GM23338 (cell line): Measurements from ENCODE around the gene CNGB1. TPM values are rescaled to one million over a fixed set of nuclear protein-coding genes. Genes with fewer than 3 reads are reported as not detected.

Source experiments
- ATAC-seq: fragments of 200-7000 bp; cut with Tn5 transposase; 3 replicates; pipeline ENCODE4 v1.9.1; 2020
- DNase-seq: peaks from one replicate; pipeline ENCODE4 v3.0.0-alpha.2; 2015; ENCODE audit warnings: low spot score
- H2AFZ ChIP-seq: fragments of 200-600 bp; sonication (generic); 2 replicates; pipeline ENCODE4 v1.8.0; 2016; ENCODE audit warnings: antibody characterized with exemption, mild to moderate bottlenecking, moderate library complexity
- H3F3A ChIP-seq: fragments of 200-600 bp; sonication (generic); replicated peaks from 2 replicates; pipeline ENCODE4 v1.8.0; 2017; ENCODE audit warnings: antibody characterized with exemption, mixed run types, low read depth
- H3K27ac ChIP-seq: fragments of 200-600 bp; sonication (generic); 2 replicates; pipeline ENCODE4 v1.6.1; 2016; ENCODE audit warnings: low read depth
- H3K27me3 ChIP-seq: fragments of 200-600 bp; sonication (generic); 2 replicates; pipeline ENCODE4 v1.8.0; 2016; ENCODE audit warnings: mild to moderate bottlenecking, mixed run types, moderate library complexity; ENCODE audit not compliant: insufficient read depth
- H3K36me3 ChIP-seq: fragments of 200-600 bp; sonication (generic); 2 replicates; pipeline ENCODE4 v1.8.0; 2016; ENCODE audit warnings: mild to moderate bottlenecking; ENCODE audit not compliant: insufficient read depth
- H3K4me1 ChIP-seq: fragments of 200-600 bp; sonication (generic); 2 replicates; pipeline ENCODE4 v1.8.0; 2016; ENCODE audit warnings: mild to moderate bottlenecking, moderate library complexity; ENCODE audit not compliant: insufficient read depth
- H3K4me2 ChIP-seq: fragments of 200-600 bp; sonication (generic); 2 replicates; pipeline ENCODE4 v1.7.1; 2017; ENCODE audit warnings: mixed run types
- H3K4me3 ChIP-seq: fragments of 200-600 bp; sonication (generic); 2 replicates; pipeline ENCODE4 v1.6.1; 2016; ENCODE audit warnings: mixed run types
- H3K79me2 ChIP-seq: fragments of 200-600 bp; sonication (generic); replicated peaks from 2 replicates; pipeline ENCODE4 v1.8.0; 2017; ENCODE audit warnings: mild to moderate bottlenecking; ENCODE audit not compliant: insufficient read depth
- H3K9me2 ChIP-seq: fragments of 200-600 bp; sonication (generic); 2 replicates; pipeline ENCODE4 v1.8.0; 2017; ENCODE audit not compliant: insufficient read depth
- H4K20me1 ChIP-seq: fragments of 200-600 bp; sonication (generic); replicated peaks from 2 replicates; pipeline ENCODE4 v1.8.0; 2017; ENCODE audit warnings: mild to moderate bottlenecking; ENCODE audit not compliant: insufficient read depth
- H3K27ac Mint-ChIP-seq: 2 replicates; pipeline ENCODE4 v1.8.0; 2020; ENCODE audit warnings: inconsistent platforms, mild to moderate bottlenecking, moderate library complexity, mixed read lengths
- H3K27me3 Mint-ChIP-seq: 3 replicates; pipeline ENCODE4 v1.8.0; 2022; ENCODE audit warnings: low read depth, mild to moderate bottlenecking, moderate library complexity, mixed read lengths, inconsistent platforms; ENCODE audit not compliant: insufficient read depth, poor library complexity
- H3K36me3 Mint-ChIP-seq: 3 replicates; pipeline ENCODE4 v1.8.0; 2021; ENCODE audit warnings: low read depth, mild to moderate bottlenecking, inconsistent platforms, moderate library complexity, mixed read lengths
- H3K4me1 Mint-ChIP-seq: 3 replicates; pipeline ENCODE4 v1.8.0; 2020; ENCODE audit warnings: mild to moderate bottlenecking, inconsistent platforms, mixed read lengths
- H3K4me3 Mint-ChIP-seq: 3 replicates; pipeline ENCODE4 v1.8.0; 2021; ENCODE audit warnings: moderate library complexity, mild to moderate bottlenecking, inconsistent platforms, mixed read lengths
- H3K9me3 Mint-ChIP-seq: 3 replicates; pipeline ENCODE4 v1.8.0; 2020; ENCODE audit warnings: moderate library complexity, mild to moderate bottlenecking, inconsistent platforms, mixed read lengths
- CREB1 ChIP-seq: fragments of 250-450 bp; sonication (Bioruptor Pico); IDR thresholded peaks from 2 replicates; pipeline ENCODE4 v1.5.0; 2020; ENCODE audit warnings: low read depth, mild to moderate bottlenecking, moderate library complexity
- EZH2 ChIP-seq: fragments of 200-600 bp; sonication (generic); IDR thresholded peaks from one replicate; pipeline ENCODE4 v1.8.0; 2017; ENCODE audit warnings: antibody characterized with exemption, mild to moderate bottlenecking, low read depth; ENCODE audit not compliant: unreplicated experiment
- EZH2phosphoT487 ChIP-seq: fragments of 200-600 bp; sonication (generic); IDR thresholded peaks from one replicate; pipeline ENCODE4 v1.8.1; 2018; ENCODE audit warnings: antibody characterized with exemption; ENCODE audit not compliant: unreplicated experiment
- JUNB ChIP-seq: IDR thresholded peaks from one replicate; pipeline ENCODE4 v1.6.1; 2016; ENCODE audit warnings: antibody characterized with exemption; ENCODE audit not compliant: unreplicated experiment
- NANOG ChIP-seq: IDR thresholded peaks from 2 replicates; pipeline ENCODE4 v1.6.1; 2016; ENCODE audit warnings: antibody characterized with exemption, borderline replicate concordance
- POLR2AphosphoS5 ChIP-seq: IDR thresholded peaks from 2 replicates; pipeline ENCODE4 v1.6.1; 2016; ENCODE audit warnings: antibody characterized with exemption, low read depth
- STAT1 ChIP-seq: IDR thresholded peaks from one replicate; pipeline ENCODE4 v1.6.1; 2016; ENCODE audit warnings: antibody characterized with exemption; ENCODE audit not compliant: unreplicated experiment
- ZNF114 ChIP-seq: fragments of 250-450 bp; sonication (Bioruptor Pico); IDR thresholded peaks from 2 replicates; pipeline ENCODE4 v1.5.0; 2020; ENCODE audit warnings: mild to moderate bottlenecking, moderate library complexity
- ZNF331 ChIP-seq: fragments of 250-450 bp; sonication (Bioruptor Pico); IDR thresholded peaks from 2 replicates; pipeline ENCODE4 v1.5.0; 2020; ENCODE audit warnings: low read depth, mild to moderate bottlenecking, moderate library complexity
- polyA plus RNA-seq: library from polyadenylated mRNA; unstranded; fragments of >200 nt; fragmentation: Nextera tagmentation; extraction: Ambion mirVana; gene quantifications from 2 replicates; pipeline ENCODE4 v1.2.1, GENCODE V29; 2016
- total RNA-seq: library from RNA; depleted of rRNA; stranded (reverse); fragments of >200 nt; shearing (Covaris generic); gene quantifications from 2 replicates; pipeline ENCODE4 v1.2.3, GENCODE V29; 2014
- TF ChIP-seq, protein P1 (sequence below): IDR thresholded peaks from 2 replicates; pipeline ENCODE4 v1.6.1; 2016; ENCODE audit warnings: antibody characterized with exemption
- TF ChIP-seq, protein P2 (sequence below): IDR thresholded peaks from one replicate; pipeline ENCODE4 v1.6.1; 2018; ENCODE audit warnings: antibody characterized with exemption; ENCODE audit not compliant: unreplicated experiment
- TF ChIP-seq, protein P3 (sequence below), 2 experiments: fragments of 200-600 bp in 1 of 2; sonication (generic) in 1 of 2; conservative IDR thresholded peaks; 2 replicates each; pipeline versions ENCODE4 v1.5.1 to v1.6.1; 2016 to 2017; ENCODE audit warnings: antibody characterized with exemption in 2 of 2, low read depth in 2 of 2, mild to moderate bottlenecking in 2 of 2, moderate library complexity in 1 of 2
- TF ChIP-seq, protein P4 (sequence below): fragments of 250-450 bp; sonication (Bioruptor Pico); IDR thresholded peaks from 2 replicates; pipeline ENCODE4 v1.5.0; 2020; ENCODE audit warnings: mild to moderate bottlenecking, moderate library complexity

CNGB1 gene
- total and polyA plus RNA-seq, 2 experiments from 2014 or later: not detected

DNA sequence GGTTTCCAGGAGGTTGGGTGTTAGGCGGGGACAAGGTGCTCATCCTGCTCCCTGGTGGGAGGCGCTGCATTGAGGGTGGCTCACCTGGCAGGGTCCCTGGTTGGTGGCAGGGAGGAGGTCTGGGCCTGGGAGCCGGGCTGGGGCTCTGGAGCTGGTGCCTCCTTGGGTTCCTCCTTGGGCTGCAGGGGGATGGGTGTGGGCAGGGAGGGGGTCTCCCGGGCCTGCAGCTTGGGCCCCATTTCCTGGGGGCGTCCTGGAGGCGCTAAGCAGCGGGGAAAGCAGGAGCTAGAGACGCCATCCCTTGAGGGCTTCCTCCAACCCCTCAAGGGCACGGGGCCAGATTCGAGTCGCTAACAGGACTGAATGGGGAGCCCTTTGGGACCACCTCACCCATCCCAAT lies 11.1 kb downstream of the CNGB1 start:
- Histone ChIP-seq H3K4me2 (no peak overlapping the region), H4K20me1 (no peaks in the 10 kb centered on the region), H2AFZ (peak overlapping the region; percentile 66), H3K4me3 (no peak overlapping the region), H3K27me3 (no peaks in the 10 kb centered on the region), H3K4me1 (no peaks in the 10 kb centered on the region), H3F3A (no peaks in the 10 kb centered on the region), H3K9me2 (no peaks in the 10 kb centered on the region), H3K27ac (no peak overlapping the region), H3K79me2 (no peaks in the 10 kb centered on the region), H3K36me3 (no peaks in the 10 kb centered on the region)
- Mint-ChIP-seq H3K27me3 (peaks cover 14% of the 10 kb centered on the region), H3K4me1 (peaks cover 15% of the 10 kb centered on the region), H3K36me3 (no peaks in the 10 kb centered on the region), H3K4me3 (no peak overlapping the region), H3K9me3 (no peaks in the 10 kb centered on the region), H3K27ac (0 out of 2 replicates have a peak overlapping the region, but pooled peaks have one; percentile 40)
- TF ChIP-seq, protein P1, sequence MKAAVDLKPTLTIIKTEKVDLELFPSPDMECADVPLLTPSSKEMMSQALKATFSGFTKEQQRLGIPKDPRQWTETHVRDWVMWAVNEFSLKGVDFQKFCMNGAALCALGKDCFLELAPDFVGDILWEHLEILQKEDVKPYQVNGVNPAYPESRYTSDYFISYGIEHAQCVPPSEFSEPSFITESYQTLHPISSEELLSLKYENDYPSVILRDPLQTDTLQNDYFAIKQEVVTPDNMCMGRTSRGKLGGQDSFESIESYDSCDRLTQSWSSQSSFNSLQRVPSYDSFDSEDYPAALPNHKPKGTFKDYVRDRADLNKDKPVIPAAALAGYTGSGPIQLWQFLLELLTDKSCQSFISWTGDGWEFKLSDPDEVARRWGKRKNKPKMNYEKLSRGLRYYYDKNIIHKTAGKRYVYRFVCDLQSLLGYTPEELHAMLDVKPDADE: no peak
- no peak for TF ChIP-seq EZH2
- no peak for TF ChIP-seq ZNF114 (CRISPR knock-in tag)
- TF ChIP-seq POLR2AphosphoS5: no peak
- TF ChIP-seq STAT1: no peak
- no peak for TF ChIP-seq CREB1 (CRISPR knock-in tag)
- TF ChIP-seq, protein P2, sequence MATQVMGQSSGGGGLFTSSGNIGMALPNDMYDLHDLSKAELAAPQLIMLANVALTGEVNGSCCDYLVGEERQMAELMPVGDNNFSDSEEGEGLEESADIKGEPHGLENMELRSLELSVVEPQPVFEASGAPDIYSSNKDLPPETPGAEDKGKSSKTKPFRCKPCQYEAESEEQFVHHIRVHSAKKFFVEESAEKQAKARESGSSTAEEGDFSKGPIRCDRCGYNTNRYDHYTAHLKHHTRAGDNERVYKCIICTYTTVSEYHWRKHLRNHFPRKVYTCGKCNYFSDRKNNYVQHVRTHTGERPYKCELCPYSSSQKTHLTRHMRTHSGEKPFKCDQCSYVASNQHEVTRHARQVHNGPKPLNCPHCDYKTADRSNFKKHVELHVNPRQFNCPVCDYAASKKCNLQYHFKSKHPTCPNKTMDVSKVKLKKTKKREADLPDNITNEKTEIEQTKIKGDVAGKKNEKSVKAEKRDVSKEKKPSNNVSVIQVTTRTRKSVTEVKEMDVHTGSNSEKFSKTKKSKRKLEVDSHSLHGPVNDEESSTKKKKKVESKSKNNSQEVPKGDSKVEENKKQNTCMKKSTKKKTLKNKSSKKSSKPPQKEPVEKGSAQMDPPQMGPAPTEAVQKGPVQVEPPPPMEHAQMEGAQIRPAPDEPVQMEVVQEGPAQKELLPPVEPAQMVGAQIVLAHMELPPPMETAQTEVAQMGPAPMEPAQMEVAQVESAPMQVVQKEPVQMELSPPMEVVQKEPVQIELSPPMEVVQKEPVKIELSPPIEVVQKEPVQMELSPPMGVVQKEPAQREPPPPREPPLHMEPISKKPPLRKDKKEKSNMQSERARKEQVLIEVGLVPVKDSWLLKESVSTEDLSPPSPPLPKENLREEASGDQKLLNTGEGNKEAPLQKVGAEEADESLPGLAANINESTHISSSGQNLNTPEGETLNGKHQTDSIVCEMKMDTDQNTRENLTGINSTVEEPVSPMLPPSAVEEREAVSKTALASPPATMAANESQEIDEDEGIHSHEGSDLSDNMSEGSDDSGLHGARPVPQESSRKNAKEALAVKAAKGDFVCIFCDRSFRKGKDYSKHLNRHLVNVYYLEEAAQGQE: no peak
- TF ChIP-seq ZNF331 (CRISPR knock-in tag): no peak
- no peak for TF ChIP-seq JUNB
- no peak for TF ChIP-seq EZH2phosphoT487
- TF ChIP-seq, protein P3, sequence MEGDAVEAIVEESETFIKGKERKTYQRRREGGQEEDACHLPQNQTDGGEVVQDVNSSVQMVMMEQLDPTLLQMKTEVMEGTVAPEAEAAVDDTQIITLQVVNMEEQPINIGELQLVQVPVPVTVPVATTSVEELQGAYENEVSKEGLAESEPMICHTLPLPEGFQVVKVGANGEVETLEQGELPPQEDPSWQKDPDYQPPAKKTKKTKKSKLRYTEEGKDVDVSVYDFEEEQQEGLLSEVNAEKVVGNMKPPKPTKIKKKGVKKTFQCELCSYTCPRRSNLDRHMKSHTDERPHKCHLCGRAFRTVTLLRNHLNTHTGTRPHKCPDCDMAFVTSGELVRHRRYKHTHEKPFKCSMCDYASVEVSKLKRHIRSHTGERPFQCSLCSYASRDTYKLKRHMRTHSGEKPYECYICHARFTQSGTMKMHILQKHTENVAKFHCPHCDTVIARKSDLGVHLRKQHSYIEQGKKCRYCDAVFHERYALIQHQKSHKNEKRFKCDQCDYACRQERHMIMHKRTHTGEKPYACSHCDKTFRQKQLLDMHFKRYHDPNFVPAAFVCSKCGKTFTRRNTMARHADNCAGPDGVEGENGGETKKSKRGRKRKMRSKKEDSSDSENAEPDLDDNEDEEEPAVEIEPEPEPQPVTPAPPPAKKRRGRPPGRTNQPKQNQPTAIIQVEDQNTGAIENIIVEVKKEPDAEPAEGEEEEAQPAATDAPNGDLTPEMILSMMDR (conservative IDR thresholded peaks at IDR 0.05; ENCODE audit: low read depth in 2 of 2): no peak
- TF ChIP-seq, protein P4, sequence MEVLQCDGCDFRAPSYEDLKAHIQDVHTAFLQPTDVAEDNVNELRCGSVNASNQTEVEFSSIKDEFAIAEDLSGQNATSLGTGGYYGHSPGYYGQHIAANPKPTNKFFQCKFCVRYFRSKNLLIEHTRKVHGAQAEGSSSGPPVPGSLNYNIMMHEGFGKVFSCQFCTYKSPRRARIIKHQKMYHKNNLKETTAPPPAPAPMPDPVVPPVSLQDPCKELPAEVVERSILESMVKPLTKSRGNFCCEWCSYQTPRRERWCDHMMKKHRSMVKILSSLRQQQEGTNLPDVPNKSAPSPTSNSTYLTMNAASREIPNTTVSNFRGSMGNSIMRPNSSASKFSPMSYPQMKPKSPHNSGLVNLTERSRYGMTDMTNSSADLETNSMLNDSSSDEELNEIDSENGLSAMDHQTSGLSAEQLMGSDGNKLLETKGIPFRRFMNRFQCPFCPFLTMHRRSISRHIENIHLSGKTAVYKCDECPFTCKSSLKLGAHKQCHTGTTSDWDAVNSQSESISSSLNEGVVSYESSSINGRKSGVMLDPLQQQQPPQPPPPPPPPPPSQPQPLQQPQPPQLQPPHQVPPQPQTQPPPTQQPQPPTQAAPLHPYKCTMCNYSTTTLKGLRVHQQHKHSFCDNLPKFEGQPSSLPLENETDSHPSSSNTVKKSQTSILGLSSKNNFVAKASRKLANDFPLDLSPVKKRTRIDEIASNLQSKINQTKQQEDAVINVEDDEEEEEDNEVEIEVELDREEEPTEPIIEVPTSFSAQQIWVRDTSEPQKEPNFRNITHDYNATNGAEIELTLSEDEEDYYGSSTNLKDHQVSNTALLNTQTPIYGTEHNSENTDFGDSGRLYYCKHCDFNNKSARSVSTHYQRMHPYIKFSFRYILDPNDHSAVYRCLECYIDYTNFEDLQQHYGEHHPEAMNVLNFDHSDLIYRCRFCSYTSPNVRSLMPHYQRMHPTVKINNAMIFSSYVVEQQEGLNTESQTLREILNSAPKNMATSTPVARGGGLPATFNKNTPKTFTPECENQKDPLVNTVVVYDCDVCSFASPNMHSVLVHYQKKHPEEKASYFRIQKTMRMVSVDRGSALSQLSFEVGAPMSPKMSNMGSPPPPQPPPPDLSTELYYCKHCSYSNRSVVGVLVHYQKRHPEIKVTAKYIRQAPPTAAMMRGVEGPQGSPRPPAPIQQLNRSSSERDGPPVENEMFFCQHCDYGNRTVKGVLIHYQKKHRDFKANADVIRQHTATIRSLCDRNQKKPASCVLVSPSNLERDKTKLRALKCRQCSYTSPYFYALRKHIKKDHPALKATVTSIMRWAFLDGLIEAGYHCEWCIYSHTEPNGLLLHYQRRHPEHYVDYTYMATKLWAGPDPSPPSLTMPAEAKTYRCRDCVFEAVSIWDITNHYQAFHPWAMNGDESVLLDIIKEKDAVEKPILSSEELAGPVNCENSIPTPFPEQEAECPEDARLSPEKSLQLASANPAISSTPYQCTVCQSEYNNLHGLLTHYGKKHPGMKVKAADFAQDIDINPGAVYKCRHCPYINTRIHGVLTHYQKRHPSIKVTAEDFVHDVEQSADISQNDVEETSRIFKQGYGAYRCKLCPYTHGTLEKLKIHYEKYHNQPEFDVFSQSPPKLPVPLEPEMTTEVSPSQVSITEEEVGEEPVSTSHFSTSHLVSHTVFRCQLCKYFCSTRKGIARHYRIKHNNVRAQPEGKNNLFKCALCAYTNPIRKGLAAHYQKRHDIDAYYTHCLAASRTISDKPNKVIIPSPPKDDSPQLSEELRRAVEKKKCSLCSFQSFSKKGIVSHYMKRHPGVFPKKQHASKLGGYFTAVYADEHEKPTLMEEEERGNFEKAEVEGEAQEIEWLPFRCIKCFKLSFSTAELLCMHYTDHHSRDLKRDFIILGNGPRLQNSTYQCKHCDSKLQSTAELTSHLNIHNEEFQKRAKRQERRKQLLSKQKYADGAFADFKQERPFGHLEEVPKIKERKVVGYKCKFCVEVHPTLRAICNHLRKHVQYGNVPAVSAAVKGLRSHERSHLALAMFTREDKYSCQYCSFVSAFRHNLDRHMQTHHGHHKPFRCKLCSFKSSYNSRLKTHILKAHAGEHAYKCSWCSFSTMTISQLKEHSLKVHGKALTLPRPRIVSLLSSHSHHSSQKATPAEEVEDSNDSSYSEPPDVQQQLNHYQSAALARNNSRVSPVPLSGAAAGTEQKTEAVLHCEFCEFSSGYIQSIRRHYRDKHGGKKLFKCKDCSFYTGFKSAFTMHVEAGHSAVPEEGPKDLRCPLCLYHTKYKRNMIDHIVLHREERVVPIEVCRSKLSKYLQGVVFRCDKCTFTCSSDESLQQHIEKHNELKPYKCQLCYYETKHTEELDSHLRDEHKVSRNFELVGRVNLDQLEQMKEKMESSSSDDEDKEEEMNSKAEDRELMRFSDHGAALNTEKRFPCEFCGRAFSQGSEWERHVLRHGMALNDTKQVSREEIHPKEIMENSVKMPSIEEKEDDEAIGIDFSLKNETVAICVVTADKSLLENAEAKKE (CRISPR knock-in tag): no peak
- TF ChIP-seq NANOG: no peak
- ATAC-seq (no peak), DNase-seq (no peak)
